HG02970 (cell line): ENCODE data around the gene MZB1.
"Not testable (repeated sequence)": the region's sequence is repeated elsewhere in the genome, so short reads cannot be mapped to it uniquely, and the experiment has no call there.

Experiments used
- ATAC-seq: cut with Tn5 transposase; IDR thresholded peaks from one replicate; pipeline ENCODE4 v1.9.1; 2021; ENCODE audit warnings: mild to moderate bottlenecking, moderate library complexity, moderate number of reproducible peaks; ENCODE audit not compliant: unreplicated experiment, low FRiP score

Gene MZB1

DNA sequence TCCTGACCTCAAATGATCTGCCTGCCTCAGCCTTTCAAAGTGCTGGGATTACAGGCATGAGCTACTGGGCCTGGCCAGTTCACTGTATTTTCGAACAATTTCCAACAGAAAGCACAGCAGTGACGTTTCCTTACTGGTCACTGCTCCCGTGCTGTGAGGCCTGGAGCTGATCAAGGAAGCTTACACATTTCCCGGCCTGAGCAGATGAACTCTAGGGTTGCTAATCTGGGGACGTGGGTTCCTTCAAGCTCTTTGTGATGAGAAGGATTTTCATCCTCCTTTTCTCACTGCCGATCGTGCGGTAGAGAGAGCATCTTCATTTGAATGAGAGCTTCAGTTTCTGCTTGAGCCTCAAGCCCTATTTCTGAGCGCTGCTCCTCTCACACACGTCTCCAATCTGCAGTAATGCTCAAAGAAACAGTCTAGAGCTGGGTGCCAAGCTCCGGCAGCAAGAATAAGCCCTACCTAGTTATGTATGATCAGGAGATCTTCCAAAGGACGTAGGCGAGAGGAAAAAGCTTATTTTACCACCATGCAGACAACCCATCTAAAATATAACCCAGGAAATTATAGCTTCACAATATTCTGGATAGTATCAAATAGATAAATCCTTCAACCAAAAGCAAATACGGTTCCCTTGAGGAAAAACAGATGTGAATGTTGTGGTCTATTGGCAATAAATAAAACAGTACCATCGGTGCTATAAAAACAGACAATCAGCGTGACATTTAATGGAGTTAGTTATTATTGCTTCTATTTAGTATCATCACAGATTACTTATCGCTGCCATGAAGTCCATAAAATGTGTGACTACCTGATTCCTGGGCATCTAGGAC, 21.5 kb upstream of the MZB1 start:
- ATAC-seq, result no peak

DNA sequence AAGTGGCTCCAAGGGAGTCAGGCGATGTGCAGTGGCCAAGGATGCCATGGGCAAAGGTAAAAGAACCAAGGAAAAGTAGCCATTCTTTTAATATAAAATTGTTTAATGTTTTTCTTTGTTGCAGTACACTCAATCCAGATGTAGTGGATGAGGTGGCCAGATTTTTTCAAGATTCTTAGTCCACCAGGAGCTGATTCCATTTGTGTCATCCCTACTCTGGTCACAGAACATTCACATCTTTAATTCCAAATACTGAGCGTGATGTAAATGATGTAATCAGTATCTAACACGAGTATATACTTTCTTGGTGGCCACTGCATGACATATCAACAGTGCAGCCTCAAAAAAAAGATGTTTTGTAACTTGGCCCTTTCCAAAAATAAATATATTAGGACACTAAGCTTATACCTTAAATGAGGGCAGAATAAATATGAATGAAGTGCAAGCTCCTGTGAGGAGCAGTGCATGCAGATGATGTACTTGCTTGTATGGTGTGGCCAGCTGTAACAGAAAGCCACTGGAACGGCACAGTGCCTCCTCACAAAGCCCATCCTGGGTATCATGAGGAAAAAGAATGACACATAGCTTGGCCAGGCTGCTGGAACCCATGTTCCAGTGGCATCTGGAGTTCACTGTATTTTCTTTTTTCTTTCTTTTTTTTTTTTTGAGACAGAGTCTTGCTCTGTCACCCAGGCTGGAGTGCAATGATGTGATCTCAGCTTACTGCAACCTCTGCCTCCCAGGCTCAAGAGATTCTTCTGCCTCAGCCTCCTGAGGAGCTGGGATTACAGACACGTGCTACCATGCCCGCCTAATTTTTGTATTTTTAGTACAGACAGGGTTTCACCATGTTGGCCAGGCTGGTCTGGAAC, 20.6 kb upstream of the MZB1 start:
- no peak for ATAC-seq

GRCh38 chr5:139409116-139409515, 19.4 kb upstream of the MZB1 start:
- ATAC-seq, result not testable (repeated sequence)

DNA sequence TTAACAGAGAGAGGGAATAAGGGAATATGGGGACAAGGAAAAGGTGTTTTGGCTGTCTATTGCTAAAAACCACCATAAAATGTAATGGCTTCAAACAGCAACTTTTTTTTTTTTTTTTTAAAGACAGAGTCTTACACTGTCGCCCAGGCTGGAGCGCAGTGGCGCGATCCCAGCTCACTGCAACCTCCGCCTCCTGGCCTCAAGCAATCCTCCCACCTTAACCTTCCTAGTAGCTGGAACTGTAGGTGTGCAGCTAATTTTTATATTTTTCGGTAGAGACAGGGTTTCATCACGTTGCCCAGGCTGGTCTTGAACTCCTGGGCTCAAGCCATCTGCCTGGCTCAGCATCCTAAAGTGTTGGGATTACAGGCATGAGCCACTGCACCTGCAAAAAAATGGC, 18.5 kb upstream of the MZB1 start:
- ATAC-seq, result no peak

DNA sequence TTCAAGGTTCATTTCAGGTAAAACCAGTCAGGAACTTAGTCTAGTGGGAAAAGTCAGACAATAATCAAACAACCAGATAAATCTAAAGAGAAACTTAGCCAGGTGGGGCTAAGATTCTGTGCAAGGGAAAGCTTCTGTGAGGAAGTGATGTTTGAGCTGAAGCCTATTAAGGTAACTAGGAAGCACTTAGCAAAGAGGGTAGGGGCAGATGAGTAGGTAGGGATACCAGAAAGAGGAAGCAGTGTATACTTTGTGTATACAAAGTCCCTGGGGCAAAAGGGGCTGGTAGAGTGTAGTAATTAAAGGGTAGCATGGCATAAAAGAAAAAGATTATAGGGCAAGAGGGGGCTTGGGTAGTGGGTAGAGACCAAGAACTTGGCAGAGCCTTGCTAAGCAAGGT, 17.8 kb upstream of the MZB1 start:
- no peak for ATAC-seq

GRCh38 chr5:139406963-139407362, 17.2 kb upstream of the MZB1 start:
- ATAC-seq, result no peak

DNA sequence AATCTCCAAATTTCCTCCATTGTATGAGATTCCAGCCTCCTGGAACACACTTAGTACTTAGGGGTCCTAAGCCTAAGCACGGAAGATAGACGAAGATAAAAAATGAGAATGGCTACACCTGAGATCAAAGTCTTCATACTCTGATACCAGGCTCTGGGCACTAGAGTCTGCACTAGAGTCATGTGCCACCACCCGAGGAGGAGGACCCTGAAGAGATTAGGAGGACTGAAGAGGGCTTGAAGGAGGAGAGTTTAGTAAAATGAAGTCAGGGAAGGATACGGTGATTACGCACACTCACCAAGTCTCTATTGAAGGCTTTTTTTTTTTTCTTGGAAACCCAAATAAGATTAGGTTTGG, 14.7 kb upstream of the MZB1 start:
- ATAC-seq, result no peak

DNA sequence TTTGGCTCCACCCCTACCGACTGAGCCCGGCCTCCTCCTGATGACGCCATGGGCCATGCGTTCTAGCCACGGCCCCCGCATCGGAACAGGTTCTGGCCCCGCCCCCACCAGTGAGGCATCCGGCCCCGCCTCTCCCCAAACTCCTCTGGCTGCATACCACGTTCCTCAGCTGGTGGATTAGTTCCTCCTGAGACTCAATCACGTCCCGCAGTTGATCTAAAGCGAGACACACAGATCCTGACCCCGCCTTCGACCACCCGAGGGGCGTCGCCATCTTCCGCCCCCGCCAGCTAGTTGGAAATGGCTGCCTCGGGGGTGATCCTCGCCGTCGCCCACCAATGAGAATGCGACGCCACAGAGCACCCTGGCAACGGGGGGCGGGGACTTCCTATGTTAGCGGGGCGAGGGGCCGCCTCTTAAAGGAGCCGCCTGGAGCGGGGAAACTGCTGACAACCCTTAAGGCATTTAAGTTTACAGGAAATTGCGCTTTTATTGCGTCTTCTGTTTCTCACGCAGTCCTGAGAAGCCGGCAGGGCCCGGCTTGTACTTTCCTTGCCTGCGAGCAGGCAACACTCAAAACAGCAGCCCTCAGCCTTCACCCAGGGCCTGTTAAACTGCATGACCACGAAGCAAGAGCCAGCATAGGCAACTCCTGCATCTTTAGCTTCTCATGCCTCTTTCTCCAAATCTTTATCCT, 14.2 kb upstream of the MZB1 start, which contains the start of gene SPATA24:
TSS of gene SPATA24 (minus strand) at position 303 of the 697 bp plus-strand sequence. CDS start at position 274, 29 bp downstream.
- ATAC-seq, result peak; percentile 81

DNA sequence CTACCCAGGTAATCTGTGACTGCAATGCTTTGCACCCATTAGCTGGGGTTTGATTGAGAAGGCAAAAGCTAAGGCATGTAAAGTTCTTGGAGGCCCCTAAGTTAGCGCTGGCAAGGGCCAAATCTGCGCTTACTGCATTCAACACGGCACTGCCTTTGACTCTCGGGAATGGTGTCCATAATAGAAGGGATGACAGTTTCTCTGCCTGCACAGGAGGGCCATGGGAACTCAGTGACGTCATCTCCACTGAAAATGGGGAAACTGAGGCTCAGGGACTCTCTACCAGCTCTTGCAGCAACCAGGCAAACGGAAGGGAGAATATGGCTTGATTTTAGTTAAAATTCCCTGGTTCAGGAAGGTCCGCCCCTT, 13.7 kb upstream of the MZB1 start:
- no peak for ATAC-seq

DNA sequence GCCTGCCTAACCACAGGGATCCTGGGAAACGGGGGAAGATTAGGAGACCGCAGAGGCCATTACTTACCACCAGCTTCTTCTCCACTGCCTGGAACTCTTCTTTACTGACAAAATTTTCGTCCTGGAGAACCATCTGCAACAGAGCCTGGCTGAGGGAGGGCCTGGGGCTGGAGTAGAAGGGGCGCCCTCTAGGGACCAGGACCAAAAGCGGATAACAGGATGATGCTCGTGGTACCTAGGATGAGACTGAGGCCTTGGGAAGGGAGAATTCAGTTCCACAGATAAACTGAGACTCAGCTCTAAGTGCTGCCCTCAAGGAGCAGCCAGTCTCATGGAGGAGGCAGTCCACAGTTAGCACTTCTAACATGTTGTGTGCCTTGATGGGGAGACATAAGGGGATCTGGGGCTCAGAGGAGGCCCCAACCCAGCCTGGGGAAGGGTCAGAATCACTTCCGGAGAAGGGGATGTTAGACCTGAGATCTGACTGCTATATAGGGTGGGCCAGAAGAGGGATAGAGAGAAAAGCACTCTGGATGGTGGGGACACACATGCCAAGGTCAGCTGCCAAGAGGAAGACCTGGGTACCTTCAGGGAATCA, 12.9 kb upstream of the MZB1 start:
- ATAC-seq, result no peak

GRCh38 chr5:139401546-139401945, 11.8 kb upstream of the MZB1 start:
- no peak for ATAC-seq

- no peak for ATAC-seq
Measured at GRCh38 chr5:139399501-139400121, 9.9 kb upstream of the MZB1 start.

GRCh38 chr5:139397921-139398320, 8.2 kb upstream of the MZB1 start:
- no peak for ATAC-seq

- ATAC-seq, result no peak
Measured at GRCh38 chr5:139396691-139397090, 7.0 kb upstream of the MZB1 start.

DNA sequence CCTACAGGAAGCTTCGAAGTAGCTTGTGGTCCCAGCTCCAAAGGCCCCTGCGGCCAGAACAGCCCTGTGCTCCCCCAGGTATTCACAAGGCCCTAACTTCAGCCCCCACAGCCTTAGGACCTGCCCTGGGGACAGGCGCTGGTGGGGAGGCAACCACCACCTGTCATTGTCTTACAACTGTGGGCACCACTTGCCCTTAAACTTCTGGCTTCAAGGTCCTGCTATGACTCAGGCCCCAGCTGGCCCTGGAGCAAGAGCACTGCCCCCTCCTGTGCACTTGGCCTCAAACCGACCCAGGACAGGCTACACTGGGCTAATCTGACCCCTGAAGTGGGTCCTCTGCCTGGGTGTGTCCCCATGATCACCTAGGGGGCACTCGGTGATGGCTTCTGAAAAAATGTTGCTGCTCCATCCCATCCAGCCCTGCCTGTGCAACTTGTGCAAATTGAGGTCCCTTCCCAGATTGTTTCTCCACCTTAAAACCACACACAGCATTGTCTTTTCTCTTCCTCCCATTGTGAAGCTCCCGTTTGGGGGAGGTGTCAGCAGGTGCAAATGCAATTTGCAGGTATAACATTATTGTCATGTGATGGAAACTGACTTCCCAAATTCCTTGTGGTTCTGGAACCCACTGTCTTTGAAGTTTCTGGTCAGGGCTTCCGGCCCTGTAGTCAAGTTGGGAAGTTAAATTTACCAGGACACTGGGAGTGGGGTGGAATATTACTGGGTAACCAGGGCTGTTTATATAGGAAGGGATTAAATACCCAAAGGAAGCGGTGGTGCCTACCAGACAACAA, 6.3 kb upstream of the MZB1 start:
- ATAC-seq, result no peak

GRCh38 chr5:139394654-139395566, 5.2 kb upstream of the MZB1 start, which contains the start of gene PROB1:
Gene PROB1 (minus strand): TSS chr5:139395104. CDS start chr5:139395081, 23 bp downstream.
- no peak for ATAC-seq

- ATAC-seq, result no peak
Measured at GRCh38 chr5:139394123-139394653, 4.5 kb upstream of the MZB1 start.
